ENCODE measurements around the gene CABP1. TPM values are rescaled to one million over a fixed set of nuclear protein-coding genes. Genes with fewer than 3 reads are reported as not detected.

The CABP1 gene
- polyA plus RNA-seq, 1 donor (not counting 4 experiments of a cell fraction or from before 2014, with no cell fraction given) = 0.04 TPM

DNA sequence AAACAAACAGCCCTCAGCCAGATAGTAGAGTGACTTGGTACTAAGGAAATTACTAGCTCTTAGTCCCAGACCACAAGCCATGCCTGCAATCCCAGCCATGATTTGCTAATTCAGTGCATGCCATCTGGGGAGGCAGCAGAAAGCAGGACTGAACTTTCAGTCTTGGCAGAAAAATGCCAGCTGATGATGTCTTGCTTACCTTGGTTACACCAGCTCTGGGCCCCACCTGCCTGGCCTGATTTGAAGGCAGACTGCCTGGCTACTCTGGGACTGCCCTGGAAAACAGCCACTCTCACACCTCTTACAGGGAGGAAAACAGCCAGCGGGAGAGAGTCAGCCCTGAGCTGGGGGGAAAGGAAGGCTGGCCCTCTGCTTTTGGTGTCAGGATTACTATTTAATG lies 65.2 kb downstream of the CABP1 start:
- FAIRE-seq = no peak
- Histone ChIP-seq H4K20me1 (ENCODE audit: control insufficient read depth, extremely low read depth, insufficient read depth, low read length) (no peaks in the 10 kb centered on the region), H3K27ac (ENCODE audit: control insufficient read depth, insufficient read depth, low read length) (no peak overlapping the region), H3K9me1 (ENCODE audit: control insufficient read depth, extremely low read depth, insufficient read depth, low read length) (no peaks in the 10 kb centered on the region), H3K27me3 (ENCODE audit: control insufficient read depth, extremely low read depth, insufficient read depth, low read length) (no peaks in the 10 kb centered on the region), H3K9ac (ENCODE audit: control insufficient read depth, extremely low read depth, insufficient read depth, low read length) (no peak overlapping the region), H3K9me3 (ENCODE audit: control insufficient read depth, low read depth, low read length) (no peaks in the 10 kb centered on the region), H3K79me2 (ENCODE audit: control insufficient read depth, insufficient read depth, low read length) (peaks cover 2% of the 10 kb centered on the region), H3K4me2 (ENCODE audit: control insufficient read depth, extremely low read depth, insufficient read depth, low read depth, low read length) (no peak overlapping the region), H3K4me3 (ENCODE audit: control insufficient read depth in 2 of 3, extremely low read depth in 1 of 3, insufficient read depth in 2 of 3, low read depth in 1 of 3, low read length in 3 of 3) (no peak overlapping the region), H3K36me3 (ENCODE audit: control insufficient read depth in 2 of 2, extremely low read depth in 1 of 2, insufficient read depth in 2 of 2, low read length in 2 of 2) (peaks cover 9 to 18% of the 10 kb centered on the region in 2 experiments), H2AFZ (ENCODE audit: control insufficient read depth, low read length) (no peak overlapping the region), H3K4me1 (ENCODE audit: control insufficient read depth, extremely low read depth, insufficient read depth, low read length) (peaks cover 4% of the 10 kb centered on the region)
- DNase-seq (ENCODE audit: low read depth, low spot score) = no peak
- dilution Hi-C loops (cut with MboI; ENCODE audit: extremely low pct_ligation_motif_present, low sequenced_read_pairs) = no loop called here
- no peak for TF ChIP-seq EZH2 (IDR thresholded peaks at IDR 0.05; ENCODE audit: low read length)
- no peak for TF ChIP-seq CTCF (optimal IDR thresholded peaks at IDR 0.05 in 1 of 3, IDR thresholded peaks at IDR 0.05 in 1 of 3, conservative IDR thresholded peaks at IDR 0.05 in 1 of 3; ENCODE audit: extremely low read depth in 1 of 3, insufficient read depth in 2 of 3, low read length in 3 of 3)

DNA sequence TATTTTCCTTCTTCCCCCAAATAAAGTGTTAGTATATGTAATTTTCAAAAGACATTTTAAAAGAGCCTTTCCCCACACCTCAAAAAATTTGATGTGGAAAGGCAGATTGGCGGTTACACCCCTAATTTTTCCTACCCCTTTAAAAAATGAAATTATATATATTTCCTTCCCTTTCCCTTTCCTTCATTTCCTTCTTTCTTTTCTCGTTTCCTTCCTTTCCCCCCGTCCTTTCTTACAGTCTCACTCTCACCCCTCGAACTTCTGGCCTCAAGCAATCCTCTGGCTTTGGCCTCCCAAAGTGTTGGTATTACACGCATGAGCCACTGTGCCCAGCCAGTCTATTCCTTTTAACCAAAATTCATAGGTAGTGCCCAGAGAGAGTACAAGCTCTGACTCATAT lies 65.6 kb downstream of the CABP1 start:
- Histone ChIP-seq H3K9ac (ENCODE audit: control insufficient read depth, extremely low read depth, insufficient read depth, low read length) (no peak overlapping the region), H3K36me3 (ENCODE audit: control insufficient read depth in 2 of 2, extremely low read depth in 1 of 2, insufficient read depth in 2 of 2, low read length in 2 of 2) (peaks cover 9 to 14% of the 10 kb centered on the region in 2 experiments), H3K27ac (ENCODE audit: control insufficient read depth, insufficient read depth, low read length) (no peak overlapping the region), H3K9me1 (ENCODE audit: control insufficient read depth, extremely low read depth, insufficient read depth, low read length) (no peaks in the 10 kb centered on the region), H4K20me1 (ENCODE audit: control insufficient read depth, extremely low read depth, insufficient read depth, low read length) (no peaks in the 10 kb centered on the region), H3K79me2 (ENCODE audit: control insufficient read depth, insufficient read depth, low read length) (peaks cover 6% of the 10 kb centered on the region), H3K4me1 (ENCODE audit: control insufficient read depth, extremely low read depth, insufficient read depth, low read length) (peaks cover 4% of the 10 kb centered on the region), H3K9me3 (ENCODE audit: control insufficient read depth, low read depth, low read length) (no peaks in the 10 kb centered on the region), H3K27me3 (ENCODE audit: control insufficient read depth, extremely low read depth, insufficient read depth, low read length) (no peaks in the 10 kb centered on the region), H2AFZ (ENCODE audit: control insufficient read depth, low read length) (no peak overlapping the region), H3K4me3 (ENCODE audit: control insufficient read depth in 2 of 3, extremely low read depth in 1 of 3, insufficient read depth in 2 of 3, low read depth in 1 of 3, low read length in 3 of 3) (no peak overlapping the region), H3K4me2 (ENCODE audit: control insufficient read depth, extremely low read depth, insufficient read depth, low read depth, low read length) (no peak overlapping the region)
- FAIRE-seq = no peak
- no peak for DNase-seq (ENCODE audit: low read depth, low spot score)
- dilution Hi-C loops (cut with MboI; ENCODE audit: extremely low pct_ligation_motif_present, low sequenced_read_pairs) = no loop called here
- TF ChIP-seq CTCF (optimal IDR thresholded peaks at IDR 0.05 in 1 of 3, IDR thresholded peaks at IDR 0.05 in 1 of 3, conservative IDR thresholded peaks at IDR 0.05 in 1 of 3; ENCODE audit: extremely low read depth in 1 of 3, insufficient read depth in 2 of 3, low read length in 3 of 3) (no peak), EZH2 (IDR thresholded peaks at IDR 0.05; ENCODE audit: low read length) (no peak)
